GM12878 (cell line): ENCODE data around the gene ARHGAP6. TPM values are rescaled to one million over a fixed set of nuclear protein-coding genes. Genes with fewer than 3 reads are reported as not detected.

Experiments
- ATAC-seq: fragments of 200-7000 bp; cut with Tn5 transposase; 3 replicates; pipeline ENCODE4 v1.9.1; 2020; ENCODE audit warnings: mild to moderate bottlenecking, moderate library complexity
- BruUV-seq: library from RNA; stranded (reverse); fragments of 400-500 nt; replicated peaks from 2 replicates; lab custom pipeline; 2021; lab: Mats Ljungman, UMichigan
- CTCF ChIA-PET: fragments of 300-600 bp; sonication (Branson Sonifier 250); formaldehyde crosslinking; extraction: SDS; loops from one replicate; lab custom pipeline; 2021; ENCODE audit warnings: inconsistent platforms; lab: Yijun Ruan, JAX
- POLR2A ChIA-PET: fragments of 350-600 bp; formaldehyde crosslinking; extraction: SDS; loops from one replicate; lab custom pipeline; 2021; ENCODE audit warnings: inconsistent platforms; lab: Charles Lee
- RAD21 ChIA-PET: fragments of 300-600 bp; sonication (Branson Sonifier 250); formaldehyde crosslinking; loops from one replicate; lab custom pipeline; 2023; ENCODE audit warnings: antibody characterized with exemption; ENCODE audit not compliant: unreplicated experiment; lab: Charles Lee
- SMC1A ChIA-PET: fragments of 300-600 bp; sonication (Branson Sonifier 250); formaldehyde crosslinking; loops from one replicate; lab custom pipeline; 2023; ENCODE audit not compliant: unreplicated experiment, uncharacterized antibody; lab: Charles Lee
- DNase-seq: peaks from one replicate; pipeline ENCODE4 v3.0.0-alpha.2; 2011; ENCODE audit warnings: low read depth, low spot score
- FAIRE-seq: peaks from 3 replicates; lab custom pipeline; 2011; peaks lifted over from hg19 to GRCh38; lab: Jason Lieb, UNC
- H2AFZ ChIP-seq: 2 replicates; pipeline ENCODE4 v1.6.0; 2011; ENCODE audit warnings: low read depth, low read length, control low read depth; ENCODE audit not compliant: control insufficient read depth
- H3K27ac ChIP-seq: 2 replicates; pipeline ENCODE4 v1.5.1; 2011; ENCODE audit warnings: control low read depth; ENCODE audit not compliant: control insufficient read depth, insufficient read depth
- H3K27me3 ChIP-seq, 2 experiments: replicated peaks in 1 of 2; 2 replicates each; pipeline versions ENCODE4 v1.6.0 to v1.6.1; 2011; ENCODE audit warnings: low read length in 1 of 2; ENCODE audit not compliant: control insufficient read depth in 2 of 2, insufficient read depth in 2 of 2
- H3K36me3 ChIP-seq, 2 experiments: 2 replicates each; pipeline ENCODE4 v1.5.1; 2011; ENCODE audit warnings: low read length in 1 of 2; ENCODE audit not compliant: control insufficient read depth in 2 of 2, insufficient read depth in 2 of 2
- H3K4me1 ChIP-seq: 2 replicates; pipeline ENCODE4 v1.6.1; 2011; ENCODE audit warnings: mild to moderate bottlenecking, low read length, moderate library complexity, mixed read lengths; ENCODE audit not compliant: control insufficient read depth, insufficient read depth
- H3K4me2 ChIP-seq: 2 replicates; pipeline ENCODE4 v1.6.0; 2011; ENCODE audit warnings: control low read depth; ENCODE audit not compliant: control insufficient read depth, insufficient read depth
- H3K4me3 ChIP-seq: fragments of 200-600 bp; sonication (generic); 2 replicates; pipeline ENCODE4 v1.5.1; 2016
- H3K79me2 ChIP-seq: 2 replicates; pipeline ENCODE4 v1.6.0; 2011; ENCODE audit warnings: low read length; ENCODE audit not compliant: control insufficient read depth, insufficient read depth
- H3K9ac ChIP-seq: 2 replicates; pipeline ENCODE4 v1.8.0; 2011; ENCODE audit warnings: low read length, control low read depth, mixed read lengths; ENCODE audit not compliant: control insufficient read depth, insufficient read depth
- H3K9me3 ChIP-seq: replicated peaks from 3 replicates; pipeline ENCODE4 v1.5.1; 2011; ENCODE audit warnings: mild to moderate bottlenecking, low read length; ENCODE audit not compliant: control insufficient read depth, insufficient read depth
- H4K20me1 ChIP-seq: 2 replicates; pipeline ENCODE4 v1.6.0; 2011; ENCODE audit not compliant: control insufficient read depth, insufficient read depth
- CHD1 ChIP-seq: IDR thresholded peaks from 2 replicates; pipeline ENCODE4 v1.6.1; 2012; ENCODE audit warnings: low read depth, low read length, improper control_type of control experiment
- CTCF ChIP-seq, 3 experiments: IDR thresholded peaks in 2 of 3; conservative IDR thresholded peaks in 1 of 3; 2 replicates each; pipeline ENCODE4 v1.5.1; 2011; ENCODE audit warnings: low read depth in 3 of 3, low read length in 3 of 3, mild to moderate bottlenecking in 3 of 3, control low read depth in 2 of 3, moderate library complexity in 2 of 3, inconsistent platforms in 1 of 3, mixed read lengths in 1 of 3; ENCODE audit not compliant: control insufficient read depth in 2 of 3, insufficient read depth in 1 of 3; ENCODE audit errors: extremely low read depth in 1 of 3
- E2F4 ChIP-seq: IDR thresholded peaks from 2 replicates; pipeline ENCODE4 v1.6.1; 2012; ENCODE audit warnings: low read depth, low read length, improper control_type of control experiment
- HDAC2 ChIP-seq: fragments of 200-600 bp; sonication (generic); IDR thresholded peaks from 2 replicates; pipeline ENCODE4 v1.6.1; 2017
- HDAC6 ChIP-seq: fragments of 200-600 bp; sonication (generic); IDR thresholded peaks from one replicate; pipeline ENCODE4 v1.8.0; 2017; ENCODE audit warnings: antibody characterized with exemption; ENCODE audit not compliant: unreplicated experiment
- LARP7 ChIP-seq: fragments of 450-650 bp; IDR thresholded peaks from 2 replicates; pipeline ENCODE4 v1.6.1; 2017; ENCODE audit warnings: mild to moderate bottlenecking
- PML ChIP-seq: IDR thresholded peaks from 2 replicates; pipeline ENCODE4 v1.6.1; 2012; ENCODE audit warnings: low read length, inconsistent platforms
- RAD51 ChIP-seq: fragments of 450-650 bp; IDR thresholded peaks from 2 replicates; pipeline ENCODE4 v1.6.1; 2016; ENCODE audit warnings: moderate library complexity, mild to moderate bottlenecking, inconsistent platforms
- SKIL ChIP-seq: fragments of 450-650 bp; IDR thresholded peaks from 2 replicates; pipeline ENCODE4 v1.6.1; 2017; ENCODE audit warnings: mild to moderate bottlenecking, low read depth, inconsistent platforms; ENCODE audit not compliant: poor library complexity, severe bottlenecking
- SMAD1 ChIP-seq: fragments of 450-650 bp; IDR thresholded peaks from 2 replicates; pipeline ENCODE4 v1.6.1; 2018; ENCODE audit warnings: mild to moderate bottlenecking, low read depth; ENCODE audit not compliant: partially characterized antibody
- SREBF2 ChIP-seq: IDR thresholded peaks from 2 replicates; pipeline ENCODE4 v1.6.1; 2012; ENCODE audit warnings: mild to moderate bottlenecking, low read length
- ZBED1 ChIP-seq: IDR thresholded peaks from 2 replicates; pipeline ENCODE4 v1.6.1; 2016; ENCODE audit warnings: borderline replicate concordance
- ZBTB4 ChIP-seq: fragments of 450-650 bp; formaldehyde crosslinking; IDR thresholded peaks from 2 replicates; pipeline ENCODE4 v1.4.0; 2022; ENCODE audit warnings: mild to moderate bottlenecking, moderate library complexity
- ZZZ3 ChIP-seq: IDR thresholded peaks from 2 replicates; pipeline ENCODE4 v1.6.1; 2011; ENCODE audit warnings: low read depth; ENCODE audit not compliant: control insufficient read depth, insufficient read length
- WGBS: methylation state at CpG from one replicate; pipeline ENCODE4 v1.1.6; 2016; ENCODE audit warnings: low lambda C conversion rate; ENCODE audit not compliant: insufficient replicate concordance, insufficient coverage; ENCODE audit errors: missing lambda C conversion rate; 5-methylcytosine and 5-hydroxymethylcytosine counted together
- in situ Hi-C: fragments of 300-500 bp; cut with MboI; formaldehyde crosslinking; loops from 9 replicates; pipeline ENCODE4 v1.14.3; 2018; ENCODE audit warnings: mixed read lengths
- intact Hi-C: fragments of 100-400 bp; cut with micrococcal nuclease; formaldehyde crosslinking; loops from one replicate; pipeline ENCODE4 v1.14.2; 2022; ENCODE audit not compliant: unreplicated experiment
- polyA plus RNA-seq, 11 experiments: library from polyadenylated mRNA; depleted of rRNA in 4 of 11; unstranded in 6 of 11; stranded (reverse) in 5 of 11; fragments of >200 nt; fragmentation: Nextera tagmentation in 4 of 11; fragmentation: Illumina TruSeq in 1 of 11; extraction: Ambion mirVana in 4 of 11; extraction: Trizol in 1 of 11; gene quantifications; 1 replicate in 1 of 11; 2 replicates in 10 of 11; pipeline versions ENCODE4 v1.2.1 to v1.2.3, GENCODE V29; 2011 to 2016; ENCODE audit warnings: inconsistent platforms in 2 of 11, missing spikeins in 2 of 11, low read depth in 1 of 11
- total RNA-seq, 4 experiments: library from RNA; depleted of rRNA in 3 of 4; stranded (reverse); fragments of >200 nt in 3 of 4; fragmentation: Illumina TruSeq in 1 of 4; extraction: Trizol in 1 of 4; gene quantifications; 2 replicates each; pipeline versions ENCODE4 v1.2.1 to v1.2.3, GENCODE V29; 2013 to 2021

The ARHGAP6 gene
- total and polyA plus RNA-seq, 10 of the 15 experiments (the other 5 are each of a cell fraction or from before 2014, with no cell fraction given), result 0.20 to 1.8 (median 0.76) TPM

GRCh38 chrX:11349661-11350337, 315.9 kb downstream of the ARHGAP6 start:
- H3K4me3 ChIP-seq, result no peak overlapping the region
- no peaks in the 10 kb centered on the region for H3K36me3 ChIP-seq
- no peak overlapping the region for H3K27ac ChIP-seq
- BruUV-seq, result no TSS peak
- in situ Hi-C loops (no loop called here), intact Hi-C loops (no loop called here)
- ChIA-PET POLR2A (no interaction called here), SMC1A (interaction anchor here (1.8 kb wide), 1 partner anchor 13 kb away, joined by 6 read pairs; no protein-coding TSS in a partner anchor), RAD21 (no interaction called here), CTCF (interaction anchor here (1.5 kb wide), 1 partner anchor 11 kb away, joined by 3 read pairs; no protein-coding TSS in a partner anchor)
- no peak for DNase-seq
- ATAC-seq, result no peak
- no peaks in the 10 kb centered on the region for H3K79me2 ChIP-seq
- no peaks in the 10 kb centered on the region for H3K9me3 ChIP-seq
- FAIRE-seq, result no peak
- no peak overlapping the region for H3K4me2 ChIP-seq
- peaks cover 6% of the 10 kb centered on the region; the same call in 1 of the 2 replicates for H3K4me1 ChIP-seq
- 26% methylated on average over 2 of the region's 2 CpGs for WGBS
- H3K9ac ChIP-seq, result no peak overlapping the region
- no peaks in the 10 kb centered on the region for H4K20me1 ChIP-seq
- H2AFZ ChIP-seq, result no peak overlapping the region
- TF ChIP-seq HDAC2, result no peak
- no peak for TF ChIP-seq CHD1
- TF ChIP-seq ZBTB4 (CRISPR knock-in tag), result no peak
- TF ChIP-seq ZZZ3, result no peak
- no peak for TF ChIP-seq LARP7
- TF ChIP-seq PML, result no peak
- no peak for TF ChIP-seq HDAC6
- TF ChIP-seq SKIL, result no peak
- TF ChIP-seq CTCF (IDR thresholded peaks at IDR 0.05 in 2 of 3, conservative IDR thresholded peaks at IDR 0.05 in 1 of 3; ENCODE audit: control insufficient read depth in 2 of 3, extremely low read depth in 1 of 3, insufficient read depth in 1 of 3, low read depth in 3 of 3, low read length in 3 of 3), result no peak
- no peak for TF ChIP-seq RAD51
- no peak for TF ChIP-seq SMAD1
- TF ChIP-seq E2F4, result no peak
- TF ChIP-seq SREBF2, result no peak
- no peak for TF ChIP-seq ZBED1
- no peaks in the 10 kb centered on the region for H3K27me3 ChIP-seq
